WTC11 (cell line): ENCODE measurements around the gene JMJD4.

Experiments used
- CREB1 ChIP-seq: sonication (generic); formaldehyde crosslinking; IDR thresholded peaks from 2 replicates; pipeline ENCODE4 v1.8.0; 2023; ENCODE audit warnings: mild to moderate bottlenecking, missing genetic modification reagents
- CTCF ChIP-seq: fragments of 200-600 bp; IDR thresholded peaks from 2 replicates; pipeline ENCODE4 v1.8.0; 2022; ENCODE audit warnings: antibody characterized with exemption
- GTF2I ChIP-seq: fragments of 250-450 bp; sonication (Bioruptor Pico); conservative IDR thresholded peaks from 2 replicates; pipeline ENCODE4 v1.4.0; 2021; ENCODE audit warnings: mild to moderate bottlenecking
- MAX ChIP-seq: sonication (generic); formaldehyde crosslinking; IDR thresholded peaks from 2 replicates; pipeline ENCODE4 v1.8.0; 2022; ENCODE audit warnings: mild to moderate bottlenecking, missing genetic modification reagents
- NFATC4 ChIP-seq: fragments of 250-450 bp; sonication (Bioruptor Pico); IDR thresholded peaks from 2 replicates; pipeline ENCODE4 v1.9.0; 2021; ENCODE audit warnings: mild to moderate bottlenecking
- NR1H2 ChIP-seq: sonication (generic); formaldehyde crosslinking; IDR thresholded peaks from 2 replicates; pipeline ENCODE4 v1.9.0; 2021; ENCODE audit warnings: mild to moderate bottlenecking, moderate library complexity, missing genetic modification reagents
- SMAD3 ChIP-seq: sonication (generic); formaldehyde crosslinking; IDR thresholded peaks from 2 replicates; pipeline ENCODE4 v1.8.0; 2022; ENCODE audit warnings: missing genetic modification reagents, mild to moderate bottlenecking, borderline replicate concordance
- SP1 ChIP-seq: sonication (generic); formaldehyde crosslinking; conservative IDR thresholded peaks from 2 replicates; pipeline ENCODE4 v1.8.1; 2022; ENCODE audit warnings: missing genetic modification reagents
- TEAD4 ChIP-seq: sonication (generic); formaldehyde crosslinking; IDR thresholded peaks from 2 replicates; pipeline ENCODE4 v1.8.0; 2022; ENCODE audit warnings: mild to moderate bottlenecking, missing genetic modification reagents
- TP53 ChIP-seq: sonication (generic); formaldehyde crosslinking; IDR thresholded peaks from 2 replicates; pipeline ENCODE4 v1.8.1; 2023; ENCODE audit warnings: mild to moderate bottlenecking, missing genetic modification reagents
- ZBTB21 ChIP-seq: sonication (generic); formaldehyde crosslinking; IDR thresholded peaks from 2 replicates; pipeline ENCODE4 v1.8.1; 2023; ENCODE audit warnings: mild to moderate bottlenecking, missing genetic modification reagents, borderline replicate concordance
- ZNF138 ChIP-seq: sonication (generic); formaldehyde crosslinking; conservative IDR thresholded peaks from 2 replicates; pipeline ENCODE4 v1.8.1; 2022; ENCODE audit warnings: mild to moderate bottlenecking, moderate library complexity, missing genetic modification reagents
- ZNF232 ChIP-seq: sonication (generic); formaldehyde crosslinking; IDR thresholded peaks from 2 replicates; pipeline ENCODE4 v1.8.0; 2022; ENCODE audit warnings: mild to moderate bottlenecking, missing genetic modification reagents
- ZSCAN18 ChIP-seq: fragments of 250-450 bp; sonication (Bioruptor Pico); IDR thresholded peaks from 2 replicates; pipeline ENCODE4 v2.1.2; 2022; ENCODE audit warnings: mild to moderate bottlenecking, moderate library complexity

GRCh38 chr1:227779021-227779441 lies 43.9 kb upstream of the JMJD4 start:
- TF ChIP-seq SP1 (CRISPR knock-in tag): no peak
- TF ChIP-seq NR1H2 (CRISPR knock-in tag): no peak
- no peak for TF ChIP-seq CTCF
- TF ChIP-seq ZSCAN18 (CRISPR knock-in tag): no peak
- TF ChIP-seq CREB1 (CRISPR knock-in tag): no peak
- no peak for TF ChIP-seq TEAD4 (CRISPR knock-in tag)
- TF ChIP-seq GTF2I (CRISPR knock-in tag): no peak
- TF ChIP-seq NFATC4 (CRISPR knock-in tag): no peak
- TF ChIP-seq ZBTB21 (CRISPR knock-in tag): no peak
- no peak for TF ChIP-seq ZNF232
- no peak for TF ChIP-seq TP53 (CRISPR knock-in tag)
- no peak for TF ChIP-seq SMAD3 (CRISPR knock-in tag)
- TF ChIP-seq MAX (CRISPR knock-in tag): no peak
- TF ChIP-seq ZNF138 (CRISPR knock-in tag): no peak
